Measurements from ENCODE around the gene TBL1XR1. TPM values are rescaled to one million over a fixed set of nuclear protein-coding genes. Genes with fewer than 3 reads are reported as not detected.

The TBL1XR1 gene
- total and polyA plus RNA-seq, 2 of the 13 experiments (the other 11 are each of a cell fraction or from before 2014, with no cell fraction given) = 57.7 to 62.5 TPM

- TF ChIP-seq ZZZ3 (CRISPR knock-in tag; IDR thresholded peaks at IDR 0.05; ENCODE audit: borderline replicate concordance) (no peak), MYPOP (CRISPR knock-in tag; IDR thresholded peaks at IDR 0.05) (no peak), NKX3-1 (CRISPR knock-in tag; IDR thresholded peaks at IDR 0.05) (no peak), ZNF124 (CRISPR knock-in tag; IDR thresholded peaks at IDR 0.05) (no peak), ZC3H13 (CRISPR knock-in tag; IDR thresholded peaks at IDR 0.05) (no peak), POGZ (CRISPR knock-in tag; IDR thresholded peaks at IDR 0.05) (peak; percentile 85), FOXK1 (CRISPR knock-in tag; IDR thresholded peaks at IDR 0.05; ENCODE audit: borderline replicate concordance, low read depth) (no peak), ZSCAN31 (CRISPR knock-in tag; IDR thresholded peaks at IDR 0.05; ENCODE audit: low read depth) (no peak), GATAD2A (CRISPR knock-in tag; IDR thresholded peaks at IDR 0.05) (peak; percentile 69), ZNF468 (CRISPR knock-in tag; IDR thresholded peaks at IDR 0.05) (no peak), EP300 (IDR thresholded peaks at IDR 0.05; ENCODE audit: low read depth in 2 of 2, low read length in 2 of 2) (peak in 1 of 2 experiments; percentile 53; a peak in 1 of 4 replicates), EP300 (CRISPR knock-in tag; IDR thresholded peaks at IDR 0.05; ENCODE audit: borderline replicate concordance) (0 out of 2 replicates have a peak, but pooled peaks have one; percentile 24), PBX3 (CRISPR knock-in tag; IDR thresholded peaks at IDR 0.05; ENCODE audit: borderline replicate concordance) (no peak), HOXA5 (CRISPR knock-in tag; IDR thresholded peaks at IDR 0.05) (no peak), ZNF766 (CRISPR knock-in tag; IDR thresholded peaks at IDR 0.05; ENCODE audit: borderline replicate concordance) (no peak), HMG20B (CRISPR knock-in tag; conservative IDR thresholded peaks at IDR 0.05) (no peak), ADNP (CRISPR knock-in tag; IDR thresholded peaks at IDR 0.05) (0 out of 2 replicates have a peak, but pooled peaks have one; percentile 47), ZGPAT (CRISPR knock-in tag; IDR thresholded peaks at IDR 0.05) (peak; percentile 49; the same call in 1 of the 2 replicates)
- TF ChIP-seq, protein P1, sequence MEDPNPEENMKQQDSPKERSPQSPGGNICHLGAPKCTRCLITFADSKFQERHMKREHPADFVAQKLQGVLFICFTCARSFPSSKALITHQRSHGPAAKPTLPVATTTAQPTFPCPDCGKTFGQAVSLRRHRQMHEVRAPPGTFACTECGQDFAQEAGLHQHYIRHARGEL (CRISPR knock-in tag; IDR thresholded peaks at IDR 0.05) = no peak
- TF ChIP-seq, protein P2, sequence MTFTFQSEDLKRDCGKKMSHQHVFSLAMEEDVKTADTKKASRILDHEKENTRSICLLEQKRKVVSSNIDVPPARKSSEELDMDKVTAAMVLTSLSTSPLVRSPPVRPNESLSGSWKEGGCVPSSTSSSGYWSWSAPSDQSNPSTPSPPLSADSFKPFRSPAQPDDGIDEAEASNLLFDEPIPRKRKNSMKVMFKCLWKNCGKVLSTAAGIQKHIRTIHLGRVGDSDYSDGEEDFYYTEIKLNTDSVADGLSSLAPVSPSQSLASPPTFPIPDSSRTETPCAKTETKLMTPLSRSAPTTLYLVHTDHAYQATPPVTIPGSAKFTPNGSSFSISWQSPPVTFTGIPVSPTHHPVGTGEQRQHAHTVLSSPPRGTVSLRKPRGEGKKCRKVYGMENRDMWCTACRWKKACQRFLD (CRISPR knock-in tag; IDR thresholded peaks at IDR 0.05; ENCODE audit: borderline replicate concordance) = no peak
These were observed 61.3 kb downstream of the TBL1XR1 start (continued) for GRCh38 chr3:177135841-177136492.
